Hematopoietic multipotent progenitor cell (in vitro differentiated cells): ENCODE data around the gene ECPAS. TPM values are rescaled to one million over a fixed set of nuclear protein-coding genes. Genes with fewer than 3 reads are reported as not detected.
"Not testable (repeated sequence)": the region's sequence is repeated elsewhere in the genome, so short reads cannot be mapped to it uniquely, and the experiment has no call there.

ENCODE experiments used
- DNase-seq, 3 donors: peaks; one replicate each; pipeline ENCODE4 v3.0.0-alpha.2; 2011 to 2015; ENCODE audit warnings: low read depth in 2 of 3, low spot score in 2 of 3
- total RNA-seq: library from RNA; depleted of rRNA; stranded (reverse); fragments of >200 nt; gene quantifications from one replicate; pipeline ENCODE4 v1.2.3, GENCODE V29; 2012

Gene ECPAS
- total RNA-seq, 1 donor, result 37.7 TPM

DNA sequence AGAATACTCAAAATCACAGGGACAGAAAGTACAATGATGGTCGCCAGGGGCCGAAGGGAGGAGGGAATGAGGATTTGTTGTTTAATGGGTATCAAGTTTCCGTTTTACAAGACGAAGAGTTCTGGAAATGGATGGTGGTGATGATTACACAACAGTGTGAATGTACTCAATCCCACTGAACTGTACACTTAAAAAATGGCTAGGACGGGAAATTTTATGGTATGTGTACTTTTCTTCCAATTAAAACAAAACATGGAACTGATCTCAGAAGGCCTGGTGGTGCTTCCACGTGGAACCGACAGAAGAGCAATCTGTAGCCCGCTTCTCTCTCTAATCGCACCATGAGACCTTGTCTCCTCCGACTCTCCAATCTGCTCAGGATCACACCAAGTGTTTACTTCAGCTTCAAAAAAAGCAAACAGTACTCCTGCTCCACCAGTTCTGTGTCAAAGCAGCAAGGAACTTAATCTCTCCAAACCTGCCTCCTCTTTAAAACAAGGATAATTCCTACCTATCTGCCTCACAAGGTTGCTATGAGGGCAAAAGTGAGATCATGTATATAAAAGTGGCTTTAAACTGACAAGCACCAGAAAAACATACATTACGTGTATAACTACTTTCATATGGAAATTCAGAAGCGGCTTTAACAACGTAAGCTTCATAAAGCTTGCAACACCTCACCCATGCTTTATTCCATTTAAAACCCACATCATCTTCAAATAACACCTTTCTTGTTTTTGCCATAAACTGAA, 2.1 kb downstream of the ECPAS start:
- DNase-seq, result no peak

DNA sequence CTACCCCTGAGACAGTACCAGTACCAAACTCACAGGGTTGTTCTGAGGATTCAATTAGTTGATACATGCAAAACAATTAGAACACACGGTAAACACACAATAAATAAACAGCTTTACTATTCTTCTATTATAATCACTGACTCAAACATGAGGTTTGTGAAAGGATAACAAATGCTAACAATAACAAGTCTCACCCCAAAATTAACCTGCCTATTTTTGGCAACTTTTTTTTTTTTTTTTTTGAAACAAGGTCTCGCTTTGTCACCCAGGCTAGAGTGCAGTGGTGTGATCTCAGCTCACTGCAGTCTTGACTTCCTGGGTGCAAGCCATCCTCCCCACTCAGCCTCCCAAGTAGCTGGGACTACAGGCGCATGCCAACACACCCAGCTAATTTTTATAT, 6.5 kb downstream of the ECPAS start:
- no peak for DNase-seq

DNA sequence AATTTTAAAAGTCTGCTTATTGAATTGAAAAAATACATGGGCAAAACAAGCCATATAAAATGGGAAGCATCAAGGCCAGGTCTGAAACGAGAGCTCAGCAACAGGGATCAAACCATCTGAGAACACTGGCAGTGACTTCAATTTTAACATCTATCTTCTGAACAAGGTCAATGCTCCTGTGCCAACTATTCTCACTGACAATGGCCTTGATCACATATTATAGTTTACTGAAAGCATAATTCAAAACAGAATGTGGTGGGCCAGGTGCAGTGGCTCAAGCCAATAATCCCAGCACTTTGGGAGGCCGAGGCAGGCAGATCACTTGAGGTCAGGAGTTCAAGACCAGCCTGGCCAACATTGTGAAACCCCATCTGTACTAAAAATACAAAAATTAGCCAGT, 9.0 kb downstream of the ECPAS start:
- no peak for DNase-seq

- no peak for DNase-seq
Observed at GRCh38 chr9:111474385-111474784, 9.8 kb downstream of the ECPAS start.

DNA sequence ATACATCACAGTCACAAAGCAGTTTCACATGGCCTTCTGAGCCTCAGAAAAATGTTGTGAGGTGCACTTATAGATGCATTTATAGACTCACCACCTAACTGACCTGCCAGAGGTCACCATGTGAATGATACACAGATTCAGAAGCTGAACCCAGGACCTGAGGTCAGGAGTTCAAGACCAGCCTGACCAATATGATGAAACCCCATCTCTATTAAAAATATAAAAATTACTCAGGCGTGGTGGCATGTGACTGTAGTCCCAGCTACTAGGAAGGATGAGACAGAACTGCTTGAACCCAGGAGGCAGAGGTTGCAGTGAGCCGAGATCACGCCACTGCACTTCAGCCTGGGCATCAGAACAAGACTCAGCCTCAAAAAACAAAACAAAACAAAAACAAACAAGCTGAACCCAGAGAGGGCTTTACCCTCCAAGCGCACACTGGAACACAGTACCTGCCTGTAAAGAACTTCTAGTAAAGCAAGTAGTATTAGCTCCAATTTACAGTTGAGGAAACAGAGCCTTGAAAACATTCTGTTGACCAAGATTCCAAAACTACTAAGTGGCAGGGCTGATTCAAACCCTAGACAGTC, 16.3 kb downstream of the ECPAS start:
- DNase-seq, result no peak

- no peak for DNase-seq
Observed at GRCh38 chr9:111463048-111463447, 21.1 kb downstream of the ECPAS start.

DNA sequence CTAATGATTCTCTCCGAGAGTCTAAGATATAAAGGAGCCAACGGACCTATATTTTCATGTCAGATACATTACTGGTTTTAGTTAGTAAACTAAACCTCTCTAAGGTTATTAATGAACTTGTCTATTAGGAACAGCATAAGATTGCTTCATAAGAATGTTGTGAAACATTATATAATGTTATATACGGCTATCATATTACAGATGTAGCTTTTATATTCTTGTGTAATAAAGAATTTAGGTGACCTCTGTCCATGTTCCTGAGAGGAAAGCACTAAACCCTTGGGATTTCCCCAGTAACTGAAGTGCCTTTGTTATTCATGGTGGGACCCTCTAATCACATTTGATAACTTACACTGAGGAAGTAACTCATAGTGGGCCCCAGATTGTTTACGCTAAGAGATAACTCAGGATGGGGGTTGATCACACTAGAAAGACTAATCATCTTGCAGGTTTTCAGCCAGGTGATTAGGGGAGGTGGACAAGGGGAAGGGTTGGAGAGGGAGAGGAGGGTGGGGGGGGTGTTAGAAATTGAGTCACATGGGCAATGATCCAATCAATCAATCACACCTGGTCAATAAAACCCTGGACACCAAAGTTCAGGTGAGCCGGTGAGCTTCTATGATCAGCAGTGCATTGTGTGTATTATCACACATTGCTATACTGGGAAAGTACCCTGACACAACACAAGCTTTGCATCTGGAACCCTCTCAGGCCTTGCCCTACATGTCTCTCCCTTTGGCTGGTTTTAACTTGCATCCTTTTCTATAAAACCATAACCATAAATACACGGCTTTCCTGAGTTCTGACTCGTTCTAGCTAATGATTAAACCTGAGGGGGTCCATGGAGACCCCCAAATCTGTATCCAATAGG, 25.8 kb downstream of the ECPAS start:
- DNase-seq, result no peak

- no peak for DNase-seq
Observed at GRCh38 chr9:111456529-111456928, 27.7 kb downstream of the ECPAS start.

DNA sequence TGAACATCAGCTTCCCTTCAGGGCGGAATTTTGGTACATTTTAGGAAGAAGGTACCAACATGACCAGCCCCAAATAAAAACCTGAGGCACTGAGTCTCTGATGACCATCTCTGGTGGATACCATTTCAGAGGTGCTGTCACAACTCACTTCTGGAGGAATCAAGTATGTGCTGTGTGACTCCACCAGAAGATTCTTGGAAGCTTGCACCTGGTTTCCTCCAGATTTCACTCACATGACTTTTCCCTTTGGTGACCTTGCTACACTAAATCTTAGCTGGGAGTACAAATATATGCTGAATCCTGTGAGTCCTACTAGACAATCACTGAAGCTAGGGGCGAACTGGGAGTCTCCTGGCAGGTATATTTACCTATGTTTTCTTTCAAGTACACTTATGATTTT, 28.5 kb downstream of the ECPAS start:
- no peak for DNase-seq

GRCh38 chr9:111454751-111455150, 29.4 kb downstream of the ECPAS start:
- no peak for DNase-seq

GRCh38 chr9:111451570-111451969, 32.6 kb downstream of the ECPAS start:
- no peak for DNase-seq

DNA sequence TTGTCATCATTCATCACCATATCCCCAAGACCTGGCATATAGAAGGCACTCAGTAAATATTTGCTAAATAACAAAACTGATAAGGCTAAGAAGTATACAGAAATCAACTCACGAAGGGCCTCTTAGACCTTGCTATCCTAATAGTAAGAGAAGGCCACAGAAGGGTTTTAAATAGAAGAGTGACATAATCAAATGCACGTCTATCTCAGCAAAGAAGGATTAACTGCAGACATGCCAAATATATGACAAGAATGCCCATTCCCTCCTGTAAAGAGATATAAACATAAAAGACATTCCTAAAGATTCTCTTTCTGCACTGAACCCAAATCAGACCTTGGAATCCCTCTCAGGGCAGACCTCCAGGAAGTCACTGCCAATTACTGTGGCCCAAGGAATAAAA, 34.1 kb downstream of the ECPAS start:
- DNase-seq, result no peak

DNA sequence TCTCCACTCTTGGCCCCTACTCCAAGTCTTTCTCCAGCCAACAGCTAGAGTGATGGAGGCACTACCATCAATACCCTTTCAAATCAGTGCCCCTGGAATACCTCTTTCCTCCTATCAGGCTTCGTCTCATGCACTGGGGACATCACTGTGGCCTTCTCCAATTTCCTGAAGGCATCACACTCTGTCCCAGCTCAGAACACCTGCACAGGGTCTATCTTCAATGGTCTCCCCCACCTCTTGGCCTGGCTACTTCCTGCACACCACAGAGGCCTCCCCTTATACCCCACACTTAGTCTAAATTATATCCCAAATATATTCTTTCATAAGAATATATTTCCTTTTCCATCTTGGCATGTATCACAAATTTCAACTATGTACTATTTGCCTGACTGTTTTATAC, 34.5 kb downstream of the ECPAS start:
- no peak for DNase-seq

DNA sequence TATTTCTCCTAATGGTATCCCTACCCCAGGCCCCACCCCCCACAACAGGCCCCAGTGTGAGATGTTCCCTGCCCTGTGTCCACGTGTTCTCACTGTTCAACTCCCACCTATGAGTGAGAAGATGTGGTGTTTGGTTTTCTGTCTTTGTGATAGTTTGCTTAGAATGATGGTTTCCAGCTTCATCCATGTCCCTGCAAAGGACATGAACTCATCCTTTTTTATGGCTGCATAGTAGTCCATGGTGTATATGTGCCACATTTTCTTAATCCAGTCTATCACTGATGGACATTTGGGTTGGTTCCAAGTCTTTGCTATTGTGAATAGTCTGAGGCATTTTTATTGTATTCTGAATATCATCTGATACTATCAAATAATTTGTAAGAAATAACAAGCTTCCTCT, 38.4 kb downstream of the ECPAS start:
- not testable (repeated sequence) for DNase-seq

DNA sequence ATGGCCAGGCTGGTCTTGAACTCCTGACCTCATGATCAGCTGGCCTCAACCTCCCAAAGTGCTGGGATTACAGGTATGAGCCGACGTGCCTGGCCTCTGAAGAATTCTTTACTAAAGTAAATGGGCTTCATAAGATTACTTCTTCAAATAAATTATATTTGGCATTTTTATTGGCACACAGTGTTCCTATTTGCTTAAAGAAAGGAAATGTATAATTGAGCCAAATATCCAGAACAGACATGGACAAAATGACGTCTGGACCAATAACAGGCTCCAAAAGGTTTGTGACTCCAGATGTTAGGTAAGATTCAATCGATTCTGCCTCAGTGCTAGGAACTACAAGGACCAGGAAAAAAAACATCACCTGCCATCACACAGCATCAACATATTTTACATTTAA, 40.7 kb downstream of the ECPAS start:
- no peak for DNase-seq

DNA sequence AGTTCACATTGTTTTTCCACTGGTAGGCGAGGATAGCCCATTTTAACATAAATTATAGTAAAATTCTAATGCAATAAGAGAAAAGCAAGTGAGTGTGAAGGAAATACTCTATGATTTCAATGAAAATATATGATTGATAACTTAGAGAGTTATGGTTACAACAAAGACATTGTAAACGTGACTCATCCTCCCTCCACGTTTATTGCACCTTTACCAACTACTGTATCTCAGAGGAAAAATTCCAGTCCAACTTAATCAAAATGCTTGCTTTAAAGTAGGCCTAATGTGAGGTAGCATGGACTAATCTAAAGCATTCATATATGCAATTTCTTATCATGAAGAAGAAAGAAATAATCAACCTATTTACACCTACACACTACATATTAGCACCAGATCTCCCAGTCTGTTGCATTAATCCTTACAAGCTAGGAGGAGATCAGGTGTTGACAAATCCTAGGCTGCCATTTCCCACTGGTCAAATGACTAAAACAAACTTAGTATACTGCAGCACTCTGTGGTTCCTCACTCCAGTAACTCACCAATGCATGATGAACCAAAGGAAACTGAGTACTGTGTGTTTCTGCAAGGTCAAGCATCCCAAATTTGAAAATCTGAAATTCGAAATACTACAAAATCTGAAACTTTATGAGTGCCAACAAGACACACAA, 41.7 kb downstream of the ECPAS start:
- no peak for DNase-seq

GRCh38 chr9:111440226-111440625, 44.0 kb downstream of the ECPAS start:
- no peak for DNase-seq

DNA sequence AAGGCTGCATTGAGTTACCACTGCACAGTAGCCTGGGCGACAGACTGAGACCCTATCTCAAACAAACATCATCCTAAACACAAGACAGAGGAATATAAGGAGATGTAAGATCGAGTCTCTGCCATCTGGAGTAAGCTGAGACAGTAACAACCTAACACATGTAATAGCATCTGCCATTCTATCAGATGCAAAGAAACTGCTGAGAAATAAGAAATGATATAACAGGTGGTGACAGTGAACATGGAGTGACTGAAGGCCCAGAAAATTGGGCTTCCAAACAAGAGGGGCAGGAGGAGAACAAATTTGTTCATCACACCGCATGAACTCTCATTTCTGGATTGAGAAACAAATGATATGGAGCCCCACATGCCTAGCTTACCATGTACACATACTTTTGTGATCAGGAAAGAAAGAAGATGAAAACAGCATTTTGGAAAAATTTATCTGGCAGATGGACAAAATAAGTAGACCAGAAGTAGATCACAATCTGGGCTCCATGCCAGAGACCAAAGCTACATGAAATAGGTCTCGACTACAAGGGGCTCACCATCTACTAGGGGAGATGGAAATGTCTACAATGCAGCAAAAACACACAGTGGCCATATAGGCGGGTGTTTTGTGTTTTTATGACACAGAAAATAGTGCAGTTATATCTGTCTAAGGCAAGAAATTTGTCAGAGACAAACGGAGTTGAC, 45.5 kb downstream of the ECPAS start:
- DNase-seq, result no peak

- DNase-seq, result no peak
Observed at GRCh38 chr9:111436571-111436970, 47.6 kb downstream of the ECPAS start.

- no peak for DNase-seq
Observed at GRCh38 chr9:111433082-111433481, 51.1 kb downstream of the ECPAS start.

DNA sequence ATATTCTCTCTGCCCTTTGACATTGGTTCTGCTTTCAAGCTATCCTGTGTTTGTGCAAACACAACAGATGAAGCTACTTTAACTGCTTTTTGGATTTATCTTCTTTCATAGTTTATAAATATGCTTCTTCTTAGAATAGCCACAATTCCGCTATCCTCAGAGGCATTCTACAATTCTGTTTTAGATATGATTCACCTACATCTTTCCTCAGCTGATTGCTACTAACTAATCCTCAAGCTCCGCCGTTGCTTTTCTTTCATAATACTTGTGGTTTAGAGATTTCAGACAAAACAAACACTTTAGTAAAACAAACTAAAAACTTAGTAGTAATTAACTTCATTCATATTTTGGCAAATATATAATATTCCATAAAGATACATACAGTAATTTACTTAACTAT, 52.5 kb downstream of the ECPAS start:
- no peak for DNase-seq
